ENCODE results near the gene ANKS1B.

GRCh38 chr12:99455350-99456035 lies 529.2 kb downstream of the ANKS1B start:
- TF ChIP-seq CTCF (IDR thresholded peaks at IDR 0.05; ENCODE audit: insufficient read depth, low read depth, low read length) (no peak), EZH2 (IDR thresholded peaks at IDR 0.05; ENCODE audit: insufficient read depth, low read length) (no peak)
